ENCODE measurements around the gene KCNC4.

DNA sequence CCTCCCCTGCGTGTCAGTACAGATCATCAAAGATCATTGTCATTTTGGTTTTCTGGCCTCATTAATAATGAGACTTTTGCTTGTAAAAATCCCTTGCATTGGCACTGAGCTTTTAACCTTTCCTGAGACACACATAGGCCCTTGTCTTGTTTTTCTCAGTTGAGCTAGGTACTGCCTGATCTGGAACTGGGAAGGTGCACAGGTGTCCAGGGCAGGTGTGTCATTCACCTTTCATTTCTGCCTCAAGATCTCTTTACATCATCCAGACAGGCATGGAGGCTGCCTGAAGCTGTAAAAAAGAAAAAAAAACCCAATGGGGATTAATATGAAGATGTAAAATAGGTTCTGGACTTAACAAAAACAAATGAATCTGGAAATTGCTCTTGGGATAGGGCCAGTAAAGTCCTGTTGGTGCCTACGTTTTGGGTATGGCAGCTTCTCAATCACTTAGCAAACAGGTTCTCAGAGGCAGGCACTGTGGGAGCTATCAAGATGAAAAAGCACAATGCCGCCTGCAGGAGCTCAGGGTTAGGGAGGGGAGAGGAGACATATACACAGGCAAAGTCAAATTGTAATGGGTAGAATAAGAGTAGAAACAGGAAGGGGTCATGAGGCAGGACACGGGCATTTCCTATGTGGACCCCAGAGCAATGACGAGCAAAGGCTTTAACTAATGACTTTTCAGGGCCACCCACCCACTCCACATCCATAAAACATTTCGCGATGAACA, 1.0 kb upstream of the KCNC4 start:
- TF ChIP-seq, protein P1, sequence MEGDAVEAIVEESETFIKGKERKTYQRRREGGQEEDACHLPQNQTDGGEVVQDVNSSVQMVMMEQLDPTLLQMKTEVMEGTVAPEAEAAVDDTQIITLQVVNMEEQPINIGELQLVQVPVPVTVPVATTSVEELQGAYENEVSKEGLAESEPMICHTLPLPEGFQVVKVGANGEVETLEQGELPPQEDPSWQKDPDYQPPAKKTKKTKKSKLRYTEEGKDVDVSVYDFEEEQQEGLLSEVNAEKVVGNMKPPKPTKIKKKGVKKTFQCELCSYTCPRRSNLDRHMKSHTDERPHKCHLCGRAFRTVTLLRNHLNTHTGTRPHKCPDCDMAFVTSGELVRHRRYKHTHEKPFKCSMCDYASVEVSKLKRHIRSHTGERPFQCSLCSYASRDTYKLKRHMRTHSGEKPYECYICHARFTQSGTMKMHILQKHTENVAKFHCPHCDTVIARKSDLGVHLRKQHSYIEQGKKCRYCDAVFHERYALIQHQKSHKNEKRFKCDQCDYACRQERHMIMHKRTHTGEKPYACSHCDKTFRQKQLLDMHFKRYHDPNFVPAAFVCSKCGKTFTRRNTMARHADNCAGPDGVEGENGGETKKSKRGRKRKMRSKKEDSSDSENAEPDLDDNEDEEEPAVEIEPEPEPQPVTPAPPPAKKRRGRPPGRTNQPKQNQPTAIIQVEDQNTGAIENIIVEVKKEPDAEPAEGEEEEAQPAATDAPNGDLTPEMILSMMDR (IDR thresholded peaks at IDR 0.05), result no peak
- no peak for TF ChIP-seq POLR2A (IDR thresholded peaks at IDR 0.05)
